ENCODE measurements around the gene NRXN3. TPM values are rescaled to one million over a fixed set of nuclear protein-coding genes. Genes with fewer than 3 reads are reported as not detected.

Gene NRXN3
- total RNA-seq, 4 donors from 2014 or later, result 0.04 to 0.16 TPM; not detected in 2

DNA sequence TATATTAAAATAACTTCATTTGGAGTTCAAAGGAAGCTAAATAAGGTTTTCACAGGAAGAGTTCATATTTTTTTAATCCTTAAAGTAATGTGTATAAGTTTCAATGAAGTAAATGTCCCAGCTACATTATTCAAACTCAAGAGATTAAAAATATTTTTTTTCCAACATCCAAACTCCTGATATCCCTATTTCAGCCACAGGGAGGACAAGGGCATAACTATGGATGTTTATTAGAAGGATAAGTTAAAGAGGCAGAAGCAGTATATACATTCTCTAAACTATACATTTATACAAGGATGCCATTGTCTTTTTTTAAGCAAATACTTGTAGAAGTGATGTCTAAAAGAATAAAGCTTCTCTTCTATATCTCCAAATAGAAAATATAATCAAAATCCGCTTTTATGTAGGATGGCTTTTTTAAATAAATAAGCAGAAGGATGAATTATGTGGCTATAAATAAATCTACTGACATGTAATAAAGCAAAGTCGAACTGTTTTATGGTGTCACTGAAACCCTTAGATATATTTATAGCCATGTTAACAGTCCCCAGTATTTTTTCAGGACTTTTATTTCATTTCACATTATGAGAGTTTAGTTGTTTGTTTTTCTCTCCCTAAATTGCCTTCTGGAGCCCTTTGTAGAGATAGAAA is 1104.6 kb downstream of the NRXN3 start:
- Histone ChIP-seq H3K27ac (no peak overlapping the region), H3K4me1 (peaks cover 10 to 15% of the 10 kb centered on the region in 2 donors), H3K27me3 (peaks cover 2 to 14% (median 13%) of the 10 kb centered on the region in 3 donors), H3K4me3 (no peak overlapping the region), H3K9me3 (no peaks in the 10 kb centered on the region), H3K36me3 (no peaks in the 10 kb centered on the region)
- TF ChIP-seq CTCF (IDR thresholded peaks at IDR 0.05 in 4 of 5, conservative IDR thresholded peaks at IDR 0.05 in 1 of 5) (no peak), POLR2A (IDR thresholded peaks at IDR 0.05) (no peak)
- DNase-seq (no peak), ATAC-seq (no peak)
- in situ Hi-C loops (cut with MboI; ENCODE audit: low sequenced_read_pairs in 4 of 4), result no loop called here
- intact Hi-C loops (cut with DNase I; ENCODE audit: low total_unique reads), result no loop called here

DNA sequence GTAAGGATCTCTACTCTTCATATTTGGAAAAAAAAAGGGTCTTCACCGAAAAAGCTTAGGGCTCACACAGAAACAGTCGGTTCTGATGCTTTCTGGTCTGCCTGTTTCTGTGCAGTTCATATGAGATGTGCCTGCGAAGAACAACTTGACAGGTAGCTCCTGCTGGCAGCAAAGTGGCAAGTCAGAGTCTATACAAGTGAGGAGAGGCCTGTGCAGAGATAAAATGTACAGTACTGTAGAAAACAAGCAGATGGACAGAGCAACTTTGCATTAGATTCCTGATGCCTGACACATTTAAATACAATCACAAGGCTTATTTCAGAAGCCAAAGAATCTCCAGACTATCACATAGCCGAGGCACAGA is 1105.1 kb downstream of the NRXN3 start:
- in situ Hi-C loops (cut with MboI; ENCODE audit: low sequenced_read_pairs in 4 of 4), result no loop called here
- intact Hi-C loops (cut with DNase I; ENCODE audit: low total_unique reads), result no loop called here
- peaks cover 7 to 18% (median 17%) of the 10 kb centered on the region in 3 donors for H3K27me3 ChIP-seq
- peaks cover 11 to 20% of the 10 kb centered on the region in 2 donors for H3K4me1 ChIP-seq
- no peak overlapping the region for H3K4me3 ChIP-seq
- no peak overlapping the region for H3K27ac ChIP-seq
- no peak for DNase-seq
- no peaks in the 10 kb centered on the region for H3K36me3 ChIP-seq
- no peaks in the 10 kb centered on the region for H3K9me3 ChIP-seq
- ATAC-seq, result no peak
- no peak for TF ChIP-seq CTCF (IDR thresholded peaks at IDR 0.05 in 4 of 5, conservative IDR thresholded peaks at IDR 0.05 in 1 of 5)
- TF ChIP-seq POLR2A (IDR thresholded peaks at IDR 0.05), result no peak

DNA sequence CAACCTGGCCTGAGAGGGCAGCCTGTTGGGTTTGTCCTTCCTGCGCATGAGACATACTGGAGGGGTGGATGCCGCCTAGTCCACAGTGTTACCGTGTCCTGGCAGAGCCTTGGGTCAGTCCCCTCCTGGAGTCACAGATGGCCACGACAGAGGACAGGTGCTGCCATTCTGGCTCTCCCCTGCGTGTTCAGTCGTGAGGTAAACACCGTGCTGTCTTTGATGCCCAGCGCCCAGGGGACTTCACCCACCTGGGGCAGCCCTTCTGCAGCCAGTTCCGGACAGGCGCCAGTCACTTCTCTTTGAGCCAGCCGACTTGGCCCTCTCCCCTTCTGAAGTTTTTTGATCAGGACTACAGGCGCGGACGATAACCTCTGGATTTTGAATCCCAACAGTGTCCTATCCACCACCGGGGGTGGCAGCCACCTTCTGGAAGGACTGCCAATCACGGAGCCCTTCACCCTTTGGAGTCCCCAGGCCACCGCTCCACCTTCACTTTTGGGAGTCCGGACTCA is 1108.2 kb downstream of the NRXN3 start:
- peak in 1 of 2 donors; percentile 9 for ATAC-seq
- H3K27me3 ChIP-seq, result peaks cover 10 to 38% (median 36%) of the 10 kb centered on the region in 3 donors
- in situ Hi-C loops (cut with MboI; ENCODE audit: low sequenced_read_pairs in 4 of 4), result no loop called here

GRCh38 chr14:79278798-79279644 is 1108.8 kb downstream of the NRXN3 start:
- peak; percentile 89 to 91 for ATAC-seq
- no peaks in the 10 kb centered on the region for H3K36me3 ChIP-seq
- no peaks in the 10 kb centered on the region for H3K9me3 ChIP-seq
- in situ Hi-C loops (cut with MboI; ENCODE audit: low sequenced_read_pairs in 4 of 4), result no loop called here
- peaks cover 11 to 22% of the 10 kb centered on the region in 2 donors for H3K4me1 ChIP-seq
- peak; percentile 52 to 53 for DNase-seq
- peaks cover 10 to 41% (median 36%) of the 10 kb centered on the region in 3 donors for H3K27me3 ChIP-seq
- intact Hi-C loops (cut with DNase I; ENCODE audit: low total_unique reads), result no loop called here
- H3K4me3 ChIP-seq, result peak overlapping the region; percentile 51 to 60 (median 58)
- no peak for TF ChIP-seq CTCF (IDR thresholded peaks at IDR 0.05 in 4 of 5, conservative IDR thresholded peaks at IDR 0.05 in 1 of 5)
- TF ChIP-seq POLR2A (IDR thresholded peaks at IDR 0.05), result peak in 1 of 2 donors; percentile 52
- no peak overlapping the region for H3K27ac ChIP-seq

More for the DNA sequence above, 1108.2 kb downstream of the NRXN3 start:
- H3K9me3 ChIP-seq, result no peaks in the 10 kb centered on the region
- peaks cover 11 to 22% of the 10 kb centered on the region in 2 donors for H3K4me1 ChIP-seq
- no peak overlapping the region for H3K27ac ChIP-seq
- TF ChIP-seq CTCF (IDR thresholded peaks at IDR 0.05 in 4 of 5, conservative IDR thresholded peaks at IDR 0.05 in 1 of 5) (no peak), POLR2A (IDR thresholded peaks at IDR 0.05) (no peak)
- peak overlapping the region; percentile 51 to 60 (median 58) for H3K4me3 ChIP-seq
- DNase-seq, result no peak
- no peaks in the 10 kb centered on the region for H3K36me3 ChIP-seq
- intact Hi-C loops (cut with DNase I; ENCODE audit: low total_unique reads), result no loop called here
